Keratinocyte (primary cell): ENCODE results near the gene NADSYN1. TPM values are rescaled to one million over a fixed set of nuclear protein-coding genes. Genes with fewer than 3 reads are reported as not detected.

Experiments
- DNase-seq: peaks from one replicate; pipeline ENCODE4 v3.0.0-alpha.2; 2011; ENCODE audit warnings: low read depth, missing footprints, low spot score
- FAIRE-seq: peaks from 2 replicates; lab custom pipeline; 2011; peaks lifted over from hg19 to GRCh38; lab: Jason Lieb, UNC
- H2AFZ ChIP-seq: 2 replicates; pipeline ENCODE4 v1.6.0; 2012; ENCODE audit warnings: low read length, control low read depth, inconsistent platforms; ENCODE audit not compliant: control insufficient read depth
- H3K27ac ChIP-seq: 2 replicates; pipeline ENCODE4 v1.5.1; 2011; ENCODE audit warnings: low read length; ENCODE audit not compliant: control insufficient read depth, insufficient read depth
- H3K27me3 ChIP-seq: 3 replicates; pipeline ENCODE4 v1.6.0; 2011; ENCODE audit warnings: low read length; ENCODE audit not compliant: control insufficient read depth, insufficient read depth; ENCODE audit errors: extremely low read depth
- H3K36me3 ChIP-seq, 2 experiments: 2 replicates in 1 of 2; 3 replicates in 1 of 2; pipeline ENCODE4 v1.5.1; 2011; ENCODE audit warnings: low read length in 2 of 2, mild to moderate bottlenecking in 1 of 2; ENCODE audit not compliant: control insufficient read depth in 2 of 2, insufficient read depth in 2 of 2; ENCODE audit errors: extremely low read depth in 1 of 2
- H3K4me1 ChIP-seq: 3 replicates; pipeline ENCODE4 v1.5.1; 2011; ENCODE audit warnings: low read length; ENCODE audit not compliant: control insufficient read depth, insufficient read depth; ENCODE audit errors: extremely low read depth
- H3K4me2 ChIP-seq: 3 replicates; pipeline ENCODE4 v1.6.0; 2011; ENCODE audit warnings: low read depth, low read length; ENCODE audit not compliant: control insufficient read depth, insufficient read depth; ENCODE audit errors: extremely low read depth
- H3K4me3 ChIP-seq, 3 experiments: fragments of 200-600 bp in 1 of 3; sonication (generic) in 1 of 3; 2 replicates in 2 of 3; 3 replicates in 1 of 3; pipeline ENCODE4 v1.5.1; 2011 to 2016; ENCODE audit warnings: low read length in 3 of 3, mild to moderate bottlenecking in 3 of 3, control low read depth in 2 of 3, inconsistent platforms in 1 of 3, low read depth in 1 of 3, mixed read lengths in 1 of 3, mixed run types in 1 of 3, moderate library complexity in 1 of 3; ENCODE audit not compliant: control insufficient read depth in 2 of 3, insufficient read depth in 2 of 3; ENCODE audit errors: extremely low read depth in 1 of 3
- H3K79me2 ChIP-seq: 2 replicates; pipeline ENCODE4 v1.6.0; 2012; ENCODE audit warnings: low read length; ENCODE audit not compliant: control insufficient read depth, insufficient read depth
- H3K9ac ChIP-seq: 3 replicates; pipeline ENCODE4 v1.6.0; 2011; ENCODE audit warnings: low read length; ENCODE audit not compliant: control insufficient read depth, insufficient read depth; ENCODE audit errors: extremely low read depth
- H3K9me1 ChIP-seq: 3 replicates; pipeline ENCODE4 v1.6.0; 2011; ENCODE audit warnings: low read length; ENCODE audit not compliant: control insufficient read depth, insufficient read depth; ENCODE audit errors: extremely low read depth
- H3K9me3 ChIP-seq: 2 replicates; pipeline ENCODE4 v1.5.1; 2012; ENCODE audit warnings: low read depth, low read length; ENCODE audit not compliant: control insufficient read depth
- H4K20me1 ChIP-seq: 3 replicates; pipeline ENCODE4 v1.6.0; 2011; ENCODE audit warnings: low read length; ENCODE audit not compliant: control insufficient read depth, insufficient read depth; ENCODE audit errors: extremely low read depth
- CTCF ChIP-seq, 3 experiments: IDR thresholded peaks in 1 of 3; conservative IDR thresholded peaks in 1 of 3; optimal IDR thresholded peaks in 1 of 3; 2 replicates in 2 of 3; 3 replicates in 1 of 3; pipeline versions ENCODE3 to v1.5.1; 2011; ENCODE audit warnings: low read length in 3 of 3, mild to moderate bottlenecking in 3 of 3, moderate library complexity in 2 of 3, control low read depth in 1 of 3, inconsistent platforms in 1 of 3; ENCODE audit not compliant: insufficient read depth in 2 of 3; ENCODE audit errors: extremely low read depth in 1 of 3
- EZH2 ChIP-seq: IDR thresholded peaks from one replicate; pipeline ENCODE4 v1.6.1; 2012; ENCODE audit warnings: inconsistent platforms, mild to moderate bottlenecking, low read length, moderate library complexity
- dilution Hi-C: fragments of 300-500 bp; cut with MboI; formaldehyde crosslinking; loops from one replicate; pipeline ENCODE4 v1.7.0; 2020; ENCODE audit warnings: low sequenced_read_pairs; ENCODE audit not compliant: extremely low pct_ligation_motif_present
- polyA plus RNA-seq, 5 experiments: library from polyadenylated mRNA; depleted of rRNA in 3 of 5; stranded (reverse) in 3 of 5; stranded (forward) in 1 of 5; unstranded in 1 of 5; fragments of >200 nt; gene quantifications; 1 replicate in 1 of 5; 2 replicates in 3 of 5; 3 replicates in 1 of 5; pipeline versions ENCODE4 v1.2.1 to v1.2.3, GENCODE V29; 2011 to 2012; ENCODE audit warnings: missing spikeins in 2 of 5, low read depth in 1 of 5, low replicate concordance in 1 of 5

The NADSYN1 gene
- polyA plus RNA-seq, 1 donor (not counting 4 experiments of a cell fraction or from before 2014, with no cell fraction given) = 51.5 TPM

GRCh38 chr11:71423181-71423790, 29.7 kb upstream of the NADSYN1 start:
- Histone ChIP-seq H3K9ac (no peak overlapping the region), H3K9me1 (peaks cover 3% of the 10 kb centered on the region), H4K20me1 (peaks cover 2% of the 10 kb centered on the region), H3K27ac (no peak overlapping the region), H3K79me2 (no peaks in the 10 kb centered on the region), H3K4me2 (no peak overlapping the region), H3K4me3 (no peak overlapping the region), H3K4me1 (peaks cover 15% of the 10 kb centered on the region), H3K9me3 (no peaks in the 10 kb centered on the region), H3K27me3 (peaks cover 5% of the 10 kb centered on the region), H2AFZ (no peak overlapping the region), H3K36me3 (no peaks in the 10 kb centered on the region)
- DNase-seq (no peak), FAIRE-seq (no peak)
- dilution Hi-C loops = no loop called here
- no peak for TF ChIP-seq CTCF (optimal IDR thresholded peaks at IDR 0.05 in 1 of 3, IDR thresholded peaks at IDR 0.05 in 1 of 3, conservative IDR thresholded peaks at IDR 0.05 in 1 of 3; ENCODE audit: extremely low read depth in 1 of 3, insufficient read depth in 2 of 3, low read length in 3 of 3)

- no peak overlapping the region for H2AFZ ChIP-seq
- DNase-seq (no peak), FAIRE-seq (no peak)
- H3K79me2 ChIP-seq = no peaks in the 10 kb centered on the region
- H3K36me3 ChIP-seq = no peaks in the 10 kb centered on the region
- peaks cover 2% of the 10 kb centered on the region for H4K20me1 ChIP-seq
- no peak for TF ChIP-seq CTCF (optimal IDR thresholded peaks at IDR 0.05 in 1 of 3, IDR thresholded peaks at IDR 0.05 in 1 of 3, conservative IDR thresholded peaks at IDR 0.05 in 1 of 3; ENCODE audit: extremely low read depth in 1 of 3, insufficient read depth in 2 of 3, low read length in 3 of 3)
- no peak for TF ChIP-seq EZH2
- H3K4me3 ChIP-seq = no peak overlapping the region
- H3K4me2 ChIP-seq = no peak overlapping the region
- dilution Hi-C loops = no loop called here
- H3K27ac ChIP-seq = no peak overlapping the region
- H3K27me3 ChIP-seq = peaks cover 5% of the 10 kb centered on the region
- no peak overlapping the region for H3K9ac ChIP-seq
- H3K9me3 ChIP-seq = no peaks in the 10 kb centered on the region
- H3K9me1 ChIP-seq = peaks cover 3% of the 10 kb centered on the region
- peaks cover 15% of the 10 kb centered on the region for H3K4me1 ChIP-seq
Observed at GRCh38 chr11:71425409-71425808, 27.6 kb upstream of the NADSYN1 start.
